Right atrium auricular region (tissue), 2 donors: ENCODE results near the gene GDE1. TPM values are rescaled to one million over a fixed set of nuclear protein-coding genes. Genes with fewer than 3 reads are reported as not detected.

ENCODE experiments used
- DNase-seq: peaks from one replicate; pipeline ENCODE4 v3.0.0-alpha.2; 2019; ENCODE audit warnings: low spot score
- H3K27ac ChIP-seq, 2 donors: fragments of 200-600 bp; sonication (generic); 1 replicate in 1 of 2; 2 replicates in 1 of 2; pipeline ENCODE4 v1.5.1; 2016 to 2019
- H3K27me3 ChIP-seq, 2 donors: fragments of 200-600 bp; sonication (generic); one replicate each; pipeline versions ENCODE4 v1.5.1 to v1.6.0; 2017 to 2019
- H3K36me3 ChIP-seq: fragments of 200-600 bp; sonication (generic); one replicate; pipeline ENCODE4 v1.5.1; 2016
- H3K4me1 ChIP-seq, 2 donors: fragments of 200-600 bp; sonication (generic); one replicate each; pipeline versions ENCODE4 v1.5.1 to v1.6.0; 2017 to 2019
- H3K4me3 ChIP-seq, 2 donors: fragments of 200-600 bp; sonication (generic); 1 replicate in 1 of 2; 2 replicates in 1 of 2; pipeline ENCODE4 v1.5.1; 2017 to 2019; ENCODE audit warnings: mild to moderate bottlenecking in 1 of 2, moderate library complexity in 1 of 2
- H3K9me3 ChIP-seq, 2 donors: fragments of 200-600 bp; sonication (generic); one replicate each; pipeline ENCODE4 v1.5.1; 2019
- CTCF ChIP-seq, 2 donors: fragments of 200-600 bp; sonication (generic); IDR thresholded peaks; one replicate each; pipeline ENCODE4 v1.5.1; 2019; ENCODE audit warnings: antibody characterized with exemption in 2 of 2
- total RNA-seq, 2 donors: library from RNA; depleted of rRNA; stranded (reverse); fragments of >200 nt; gene quantifications; one replicate each; pipeline ENCODE4 v1.1.0, GENCODE V29; 2016

Gene GDE1
- total RNA-seq, 2 donors from 2014 or later, result 68.7 to 89.9 TPM

GRCh38 chr16:19482291-19482690 lies 39.6 kb downstream of the GDE1 start:
- Histone ChIP-seq H3K27me3 (no peaks in the 10 kb centered on the region), H3K9me3 (no peaks in the 10 kb centered on the region), H3K36me3 (no peaks in the 10 kb centered on the region), H3K27ac (no peak overlapping the region), H3K4me1 (no peaks in the 10 kb centered on the region), H3K4me3 (no peak overlapping the region)
- TF ChIP-seq CTCF (IDR thresholded peaks at IDR 0.05), result no peak
- DNase-seq, result no peak

DNA sequence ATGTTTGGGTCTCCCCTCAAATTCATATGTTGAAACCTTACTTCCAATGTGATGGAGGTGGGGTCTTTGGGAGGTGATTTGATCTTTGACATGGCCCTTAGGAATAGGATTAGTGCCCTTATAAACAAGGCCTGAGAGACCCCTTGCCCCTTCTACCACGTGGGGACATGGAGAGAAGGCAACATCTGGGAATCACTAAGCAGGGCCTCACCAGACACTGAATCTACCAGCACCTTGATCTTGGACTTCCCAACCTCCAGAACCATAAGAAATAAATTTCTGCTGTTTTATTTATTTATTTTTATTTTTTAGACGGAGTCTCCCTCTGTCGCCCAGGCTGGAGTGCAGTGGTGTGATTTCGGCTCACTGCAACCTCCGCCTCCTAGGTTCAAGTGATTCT lies 40.1 kb downstream of the GDE1 start:
- Histone ChIP-seq H3K4me1 (no peaks in the 10 kb centered on the region), H3K4me3 (no peak overlapping the region), H3K27ac (no peak overlapping the region), H3K36me3 (no peaks in the 10 kb centered on the region), H3K9me3 (no peaks in the 10 kb centered on the region), H3K27me3 (no peaks in the 10 kb centered on the region)
- no peak for DNase-seq
- TF ChIP-seq CTCF (IDR thresholded peaks at IDR 0.05), result no peak

DNA sequence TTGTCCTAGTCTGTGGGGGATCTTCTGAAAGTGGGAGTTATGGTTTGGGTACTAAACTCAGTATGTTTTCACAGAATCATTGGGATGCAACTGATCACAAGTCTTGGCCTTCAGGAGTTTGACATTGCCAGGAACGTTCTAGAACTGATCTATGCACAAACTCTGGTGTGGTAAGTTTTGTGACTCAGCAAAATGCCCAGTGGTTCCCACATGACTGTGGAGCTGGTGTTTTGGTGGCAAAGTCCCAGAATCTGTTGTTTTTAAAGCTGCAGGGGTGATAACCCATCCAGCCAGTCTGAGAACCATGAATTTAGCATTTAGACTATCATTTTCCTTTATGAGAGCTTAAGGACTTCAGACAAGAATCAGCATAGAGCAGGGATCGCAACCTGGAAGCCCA lies 40.6 kb downstream of the GDE1 start:
- no peaks in the 10 kb centered on the region for H3K9me3 ChIP-seq
- no peak for TF ChIP-seq CTCF (IDR thresholded peaks at IDR 0.05)
- H3K27me3 ChIP-seq, result no peaks in the 10 kb centered on the region
- no peak overlapping the region for H3K4me3 ChIP-seq
- DNase-seq, result no peak
- H3K4me1 ChIP-seq, result no peaks in the 10 kb centered on the region
- no peak overlapping the region for H3K27ac ChIP-seq
- H3K36me3 ChIP-seq, result no peaks in the 10 kb centered on the region

GRCh38 chr16:19479302-19479721 lies 42.6 kb downstream of the GDE1 start:
- Histone ChIP-seq H3K36me3 (no peaks in the 10 kb centered on the region), H3K4me1 (no peaks in the 10 kb centered on the region), H3K9me3 (no peaks in the 10 kb centered on the region), H3K27ac (no peak overlapping the region), H3K4me3 (no peak overlapping the region), H3K27me3 (no peaks in the 10 kb centered on the region)
- no peak for TF ChIP-seq CTCF (IDR thresholded peaks at IDR 0.05)
- no peak for DNase-seq

DNA sequence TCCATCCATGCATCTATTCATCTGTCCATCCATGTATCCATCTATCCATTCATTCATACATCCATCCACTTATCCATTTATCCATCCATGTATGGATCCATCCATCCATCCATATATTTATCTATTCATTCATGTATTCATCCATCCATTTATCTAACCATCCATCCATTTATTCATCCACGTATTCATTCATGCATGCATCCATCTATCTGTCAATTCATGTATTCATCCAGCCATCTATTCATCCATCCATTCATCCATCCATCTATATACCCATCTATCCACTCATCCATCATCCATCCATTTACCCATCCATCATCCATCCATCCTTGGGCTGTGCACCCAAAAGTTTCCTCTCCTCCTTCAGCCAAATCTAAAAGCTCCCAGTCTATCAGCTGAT lies 43.4 kb downstream of the GDE1 start:
- Histone ChIP-seq H3K4me3 (no peak overlapping the region), H3K36me3 (no peaks in the 10 kb centered on the region), H3K27me3 (no peaks in the 10 kb centered on the region), H3K4me1 (no peaks in the 10 kb centered on the region), H3K27ac (no peak overlapping the region), H3K9me3 (no peaks in the 10 kb centered on the region)
- no peak for TF ChIP-seq CTCF (IDR thresholded peaks at IDR 0.05)
- no peak for DNase-seq

DNA sequence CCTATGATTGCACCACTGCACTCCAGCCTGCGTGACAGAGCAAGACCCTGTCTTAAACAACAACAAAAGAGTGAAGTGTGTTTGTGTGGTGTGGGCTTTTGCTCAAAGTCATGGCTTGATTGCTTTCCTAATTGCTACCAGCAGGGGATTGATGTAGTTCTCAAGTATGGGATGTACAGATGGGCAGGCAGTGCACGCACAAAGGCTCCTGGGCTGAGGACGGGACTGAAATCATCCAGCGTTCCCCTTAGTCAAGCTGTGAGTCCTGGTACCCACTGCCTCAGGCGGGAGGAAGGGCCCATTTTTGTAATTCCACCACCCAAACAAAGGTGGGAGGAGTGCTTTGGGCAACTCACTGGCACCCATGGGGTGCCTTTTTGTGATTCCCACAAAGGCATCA lies 47.3 kb downstream of the GDE1 start:
- Histone ChIP-seq H3K4me1 (no peaks in the 10 kb centered on the region), H3K27me3 (no peaks in the 10 kb centered on the region), H3K36me3 (no peaks in the 10 kb centered on the region), H3K27ac (no peak overlapping the region), H3K4me3 (no peak overlapping the region), H3K9me3 (no peaks in the 10 kb centered on the region)
- DNase-seq, result no peak
- TF ChIP-seq CTCF (IDR thresholded peaks at IDR 0.05), result no peak
